Stimulated activated CD8-positive, alpha-beta memory T cell treated with anti-CD3 and anti-CD28 coated beads, Interleukin-7, amount 100 ng/mL, for 1 hour (primary cell): ENCODE data around the gene ASPG.

Source experiments
- DNase-seq, 2 donors: peaks; one replicate each; pipeline ENCODE4 v3.0.0-alpha.2; 2020; ENCODE audit warnings: low read depth in 2 of 2

Gene ASPG

DNA sequence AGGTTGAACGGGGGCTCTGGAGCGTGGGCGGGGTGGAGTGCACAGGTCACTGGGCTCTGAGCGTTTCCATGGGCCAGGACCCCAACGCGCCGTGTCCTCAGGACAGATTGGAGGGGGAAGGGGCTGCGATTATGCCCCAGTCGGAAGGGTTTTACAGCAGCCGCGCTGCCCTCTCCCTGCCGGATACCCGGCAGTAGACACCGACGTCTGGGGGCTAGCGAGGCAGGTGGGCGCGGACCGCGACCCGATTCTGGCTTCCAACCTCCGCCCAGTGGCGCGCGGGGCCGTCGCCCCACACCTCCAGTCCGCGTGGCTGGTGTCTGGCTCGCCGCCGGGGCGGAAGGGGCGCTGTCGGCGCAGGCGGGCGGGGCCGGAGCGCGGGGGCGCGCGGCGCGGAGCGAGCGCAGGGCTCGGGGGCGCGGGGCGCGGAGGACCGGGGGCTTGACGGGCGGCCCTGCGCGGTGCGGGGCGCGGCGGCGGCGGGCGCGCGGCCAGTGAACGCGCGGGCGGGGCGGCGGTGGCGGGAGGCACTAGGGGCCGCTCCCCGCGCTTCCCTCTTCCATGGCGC lies 50.5 kb downstream of the ASPG start:
- DNase-seq = no peak

DNA sequence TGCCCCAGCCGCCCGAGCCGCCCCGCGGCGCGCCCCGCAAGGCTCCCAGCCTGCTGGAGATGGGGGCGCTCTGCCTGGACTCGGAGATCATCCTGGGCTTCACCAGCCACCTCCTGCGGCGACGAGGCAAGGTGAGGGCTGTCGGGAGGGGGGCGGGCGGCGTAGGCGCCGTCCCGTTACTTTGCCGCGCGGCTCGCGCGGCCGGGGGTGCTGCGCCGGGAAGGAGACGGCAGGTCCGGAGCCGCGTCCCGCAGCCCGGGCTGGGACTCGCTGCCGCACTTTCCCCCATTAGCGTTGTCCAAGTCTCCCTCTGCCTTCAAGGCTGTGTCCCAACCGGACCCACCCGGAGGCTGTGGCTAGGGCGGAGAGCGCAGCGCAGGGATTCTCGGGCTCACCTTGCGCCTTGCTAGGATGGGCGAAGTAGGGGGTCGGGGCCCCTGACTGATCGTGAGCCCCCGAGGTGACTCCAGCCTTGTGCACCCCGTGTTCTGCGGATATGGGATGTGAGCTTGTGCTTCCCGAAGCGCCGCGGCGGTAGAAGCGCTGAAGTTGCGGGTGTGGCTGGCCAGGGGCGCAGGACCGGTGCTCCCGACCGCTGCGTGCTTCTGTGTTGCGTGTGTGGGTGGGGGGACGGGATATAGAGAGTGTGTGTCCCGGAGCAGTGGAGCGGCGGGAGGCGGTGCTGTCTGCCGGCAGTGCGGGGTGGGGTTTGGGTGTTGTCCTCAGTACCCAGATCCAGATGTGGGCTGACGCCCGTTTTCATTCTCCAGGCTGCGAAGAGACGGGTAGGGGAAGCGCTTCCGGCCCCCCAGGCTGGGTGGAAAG lies 51.2 kb downstream of the ASPG start:
- DNase-seq = no peak

- peak; percentile 14 to 50 for DNase-seq
Observed at GRCh38 chr14:104137297-104138097, 52.0 kb downstream of the ASPG start.

- no peak for DNase-seq
Observed at GRCh38 chr14:104138098-104138717, 52.7 kb downstream of the ASPG start, which contains the start of gene KIF26A. Gene KIF26A (plus strand): TSS chr14:104138587. CDS start chr14:104138723, 136 bp downstream.

DNA sequence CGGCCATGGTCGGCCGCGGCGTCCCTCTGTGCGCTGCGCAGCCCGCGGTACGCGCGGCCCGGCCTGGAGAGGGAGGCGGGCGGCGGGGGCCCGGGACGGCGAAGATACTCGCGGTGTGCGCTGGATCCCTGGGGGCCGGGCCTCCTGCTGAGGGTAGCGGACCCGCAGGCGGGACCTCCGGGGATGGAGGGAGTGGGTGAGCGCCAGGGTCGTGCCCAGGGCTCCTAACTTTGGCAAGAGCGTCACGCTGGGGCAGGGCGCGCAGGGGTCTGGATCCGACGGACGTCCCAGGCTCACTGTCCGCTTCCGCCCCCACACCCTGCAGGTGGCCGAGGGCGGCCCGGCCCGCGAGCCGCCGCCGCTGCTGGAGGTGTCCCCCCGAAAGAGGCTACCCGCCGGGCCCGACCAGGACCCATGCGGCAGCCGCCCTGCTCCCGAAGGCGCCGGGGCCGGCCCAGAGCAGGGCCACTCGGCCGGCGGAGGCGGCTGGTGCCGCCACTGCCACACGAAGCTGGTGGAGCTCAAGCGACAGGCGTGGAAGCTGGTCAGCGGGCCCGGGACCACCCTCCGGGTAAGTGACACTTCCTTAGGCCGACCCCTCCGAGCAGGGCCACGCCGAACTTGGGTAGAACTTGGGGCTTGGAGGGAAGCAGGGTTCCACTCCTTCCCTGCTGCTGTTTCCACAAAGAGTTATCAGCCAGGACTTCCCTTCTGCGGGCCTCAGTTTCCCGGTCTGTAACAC lies 53.4 kb downstream of the ASPG start:
- no peak for DNase-seq

GRCh38 chr14:104139460-104140212 lies 54.1 kb downstream of the ASPG start:
- no peak for DNase-seq

GRCh38 chr14:104140213-104140462 lies 54.6 kb downstream of the ASPG start:
- DNase-seq = no peak

- no peak for DNase-seq
Observed at GRCh38 chr14:104140463-104141331, 55.2 kb downstream of the ASPG start.

- DNase-seq = no peak
Observed at GRCh38 chr14:104141621-104142091, 56.2 kb downstream of the ASPG start.

- no peak for DNase-seq
Observed at GRCh38 chr14:104142136-104142945, 56.8 kb downstream of the ASPG start.

- no peak for DNase-seq
Observed at GRCh38 chr14:104142946-104143470, 57.5 kb downstream of the ASPG start.

DNA sequence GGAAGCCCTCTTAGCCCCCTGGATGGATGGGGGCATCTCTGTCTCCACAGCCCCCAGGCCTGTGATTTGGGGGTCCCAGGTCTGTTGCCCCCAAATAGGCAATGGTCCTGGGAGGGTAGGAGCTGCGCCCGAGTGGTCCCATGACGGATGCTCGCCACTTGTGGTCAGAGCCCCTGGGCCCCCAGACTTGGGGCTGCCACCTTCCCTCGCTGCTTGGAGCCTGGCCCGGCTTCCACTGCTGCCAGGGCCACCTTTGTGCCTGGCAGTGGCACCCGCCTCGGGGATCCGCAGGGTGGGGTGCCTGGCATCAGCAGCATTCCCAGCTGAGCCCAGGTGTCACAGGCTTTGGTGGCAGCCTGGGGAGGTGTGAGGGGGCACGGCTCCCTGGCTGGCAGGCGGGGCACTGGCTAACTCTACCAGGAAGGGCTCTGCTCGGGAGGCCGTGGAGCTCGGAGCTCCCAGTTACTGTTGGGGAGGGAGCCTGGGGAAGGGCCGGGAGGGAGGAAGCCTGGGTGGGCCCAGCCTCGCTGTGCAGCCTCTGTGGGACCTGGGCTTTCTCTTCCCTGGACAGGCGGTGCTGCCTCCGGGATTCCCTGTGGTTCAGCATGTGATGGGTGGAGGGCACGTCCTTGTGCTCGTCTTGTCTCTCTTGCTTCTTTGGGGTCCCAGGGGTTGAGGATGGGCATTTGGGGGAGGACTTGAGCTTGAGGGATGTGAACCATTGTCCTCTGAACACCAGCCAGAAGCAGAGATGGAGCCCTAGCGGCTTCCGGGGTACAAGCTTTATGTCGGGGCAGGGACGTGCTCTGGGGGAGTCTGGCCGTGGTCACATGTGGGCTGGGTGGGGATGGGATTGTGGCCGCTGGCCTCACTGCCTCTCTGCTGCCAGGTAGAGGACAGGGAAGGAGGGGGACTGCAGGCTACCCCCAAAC lies 58.3 kb downstream of the ASPG start:
- DNase-seq = no peak

DNA sequence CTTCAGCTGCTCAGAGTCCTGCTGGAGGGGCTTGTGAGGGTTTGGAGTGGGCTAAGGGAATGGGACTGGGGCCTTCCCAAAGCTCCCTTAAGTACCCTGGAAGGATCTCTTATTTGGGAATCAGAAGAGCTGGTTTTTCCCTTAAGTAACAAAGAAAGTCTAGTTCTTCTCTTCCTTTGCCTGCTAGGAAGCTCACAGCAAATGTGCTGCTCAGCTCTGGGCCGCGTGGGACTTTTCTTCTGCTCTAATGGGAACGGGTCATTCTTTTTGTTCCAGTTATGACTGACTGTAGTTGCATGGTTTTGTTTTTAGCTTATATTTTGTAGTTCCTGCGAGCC lies 58.9 kb downstream of the ASPG start:
- no peak for DNase-seq

- DNase-seq = no peak
Observed at GRCh38 chr14:104144911-104145825, 59.7 kb downstream of the ASPG start.

DNA sequence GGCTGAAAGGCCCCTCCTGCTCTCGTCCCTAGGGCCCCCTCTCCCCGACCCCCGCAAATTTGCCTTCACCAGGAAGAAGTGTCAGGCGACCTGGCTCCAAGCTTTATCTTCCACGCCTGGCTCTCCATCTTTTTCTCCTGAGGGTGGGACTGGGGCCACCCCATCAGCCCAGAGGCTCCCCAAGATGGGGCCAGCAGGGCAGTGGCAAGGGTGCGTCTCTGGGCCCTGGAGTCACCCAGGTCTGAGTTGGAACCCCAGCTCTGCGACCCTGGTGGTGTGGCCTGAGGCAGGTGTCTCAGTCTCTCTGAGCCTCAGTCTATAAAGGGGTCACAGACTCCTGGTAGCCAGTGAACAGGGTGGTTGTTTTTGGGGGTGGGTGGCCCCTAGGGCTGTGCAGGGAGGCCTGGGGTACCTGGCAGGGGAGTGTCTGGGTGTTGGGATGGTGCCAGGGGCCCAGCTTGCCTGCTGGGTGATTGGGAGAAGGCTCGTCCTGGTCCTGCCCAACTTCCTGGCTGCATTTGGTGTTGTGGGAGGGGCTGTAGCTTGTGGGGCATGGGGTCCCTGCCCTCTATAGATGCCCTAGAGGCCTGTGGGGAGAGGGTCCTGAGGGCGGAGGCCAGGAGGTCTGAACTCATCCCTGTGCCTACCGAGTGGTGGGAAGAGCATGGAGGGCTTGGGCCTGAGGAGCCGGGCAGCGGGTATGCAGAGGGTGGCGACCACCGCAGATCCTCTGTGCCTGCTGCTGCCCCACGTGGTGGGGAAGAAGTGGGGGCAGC lies 60.5 kb downstream of the ASPG start:
- DNase-seq = no peak
